Upper lobe of right lung (tissue), 1 donor: ENCODE measurements around the gene FUBP3. TPM values are rescaled to one million over a fixed set of nuclear protein-coding genes. Genes with fewer than 3 reads are reported as not detected.
A peak's percentile ranks its signal among the peaks of the same experiment; 100 is the strongest.
"Not testable (repeated sequence)": the region's sequence is repeated elsewhere in the genome, so short reads cannot be mapped to it uniquely, and the experiment has no call there.

ENCODE experiments used
- ATAC-seq: fragments of 200-7000 bp; cut with Tn5 transposase; one replicate; pipeline ENCODE4 v1.9.1; 2020; ENCODE audit warnings: mild to moderate bottlenecking, moderate library complexity
- DNase-seq: peaks from one replicate; pipeline ENCODE4 v3.0.0-alpha.2; 2020
- H3K27ac ChIP-seq: fragments of 200-600 bp; one replicate; pipeline ENCODE4 v1.8.0; 2022
- H3K27me3 ChIP-seq: fragments of 200-600 bp; one replicate; pipeline ENCODE4 v1.8.0; 2022; ENCODE audit warnings: mild to moderate bottlenecking
- H3K36me3 ChIP-seq: fragments of 200-600 bp; one replicate; pipeline ENCODE4 v1.8.0; 2022
- H3K4me1 ChIP-seq: fragments of 200-600 bp; one replicate; pipeline ENCODE4 v1.8.0; 2022
- H3K4me3 ChIP-seq: fragments of 200-600 bp; one replicate; pipeline ENCODE4 v1.8.0; 2022; ENCODE audit warnings: mild to moderate bottlenecking
- H3K9me3 ChIP-seq: fragments of 200-600 bp; one replicate; pipeline ENCODE4 v1.8.0; 2022
- intact Hi-C: fragments of 100-400 bp; cut with DNase I; formaldehyde crosslinking; loops from one replicate; pipeline ENCODE4 v1.11.0; 2022
- total RNA-seq: library from RNA; stranded (reverse); fragmentation: NEBNext Ultra II Directional; extraction: Animal tissue kit (Norgen Biotek cat#: 25700); gene quantifications from one replicate; pipeline ENCODE4 v1.2.1, GENCODE V29; 2021
- TF ChIP-seq, protein P1 (sequence below): fragments of 200-600 bp; IDR thresholded peaks from one replicate; pipeline ENCODE4 v1.8.0; 2022; ENCODE audit warnings: antibody characterized with exemption
- donor health status: DM: no; HTN: yes; CAD: no; lungs with severe emphysema.

The FUBP3 gene
- total RNA-seq, 1 donor from 2014 or later = 39.7 TPM

DNA sequence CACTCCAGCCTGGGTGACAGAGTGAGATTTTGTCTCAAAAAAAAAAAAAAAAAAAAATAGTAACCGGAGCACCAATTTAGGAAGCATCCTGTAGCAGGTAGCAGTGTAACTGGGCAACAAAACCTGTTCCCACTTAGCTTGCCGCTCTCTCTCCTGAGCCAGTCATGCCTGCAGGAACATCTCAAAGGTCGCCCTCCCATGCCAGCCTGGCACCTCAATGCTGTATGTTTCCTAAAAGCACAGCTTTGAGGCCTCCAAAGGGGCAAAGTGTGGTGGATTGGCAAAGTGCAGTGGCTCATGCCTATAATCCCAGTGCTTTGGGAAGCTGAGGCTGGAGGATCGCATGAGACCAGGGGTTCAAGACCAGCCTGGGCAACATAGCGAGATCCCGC lies 22.3 kb upstream of the FUBP3 start:
- Histone ChIP-seq H3K36me3 (no peaks in the 10 kb centered on the region), H3K4me1 (no peaks in the 10 kb centered on the region), H3K9me3 (no peaks in the 10 kb centered on the region), H3K27me3 (peaks cover 7% of the 10 kb centered on the region), H3K4me3 (no peak overlapping the region), H3K27ac (no peak overlapping the region)
- intact Hi-C loops = no loop called here
- ATAC-seq = no peak
- DNase-seq = no peak
- TF ChIP-seq, protein P1, sequence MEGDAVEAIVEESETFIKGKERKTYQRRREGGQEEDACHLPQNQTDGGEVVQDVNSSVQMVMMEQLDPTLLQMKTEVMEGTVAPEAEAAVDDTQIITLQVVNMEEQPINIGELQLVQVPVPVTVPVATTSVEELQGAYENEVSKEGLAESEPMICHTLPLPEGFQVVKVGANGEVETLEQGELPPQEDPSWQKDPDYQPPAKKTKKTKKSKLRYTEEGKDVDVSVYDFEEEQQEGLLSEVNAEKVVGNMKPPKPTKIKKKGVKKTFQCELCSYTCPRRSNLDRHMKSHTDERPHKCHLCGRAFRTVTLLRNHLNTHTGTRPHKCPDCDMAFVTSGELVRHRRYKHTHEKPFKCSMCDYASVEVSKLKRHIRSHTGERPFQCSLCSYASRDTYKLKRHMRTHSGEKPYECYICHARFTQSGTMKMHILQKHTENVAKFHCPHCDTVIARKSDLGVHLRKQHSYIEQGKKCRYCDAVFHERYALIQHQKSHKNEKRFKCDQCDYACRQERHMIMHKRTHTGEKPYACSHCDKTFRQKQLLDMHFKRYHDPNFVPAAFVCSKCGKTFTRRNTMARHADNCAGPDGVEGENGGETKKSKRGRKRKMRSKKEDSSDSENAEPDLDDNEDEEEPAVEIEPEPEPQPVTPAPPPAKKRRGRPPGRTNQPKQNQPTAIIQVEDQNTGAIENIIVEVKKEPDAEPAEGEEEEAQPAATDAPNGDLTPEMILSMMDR = no peak

DNA sequence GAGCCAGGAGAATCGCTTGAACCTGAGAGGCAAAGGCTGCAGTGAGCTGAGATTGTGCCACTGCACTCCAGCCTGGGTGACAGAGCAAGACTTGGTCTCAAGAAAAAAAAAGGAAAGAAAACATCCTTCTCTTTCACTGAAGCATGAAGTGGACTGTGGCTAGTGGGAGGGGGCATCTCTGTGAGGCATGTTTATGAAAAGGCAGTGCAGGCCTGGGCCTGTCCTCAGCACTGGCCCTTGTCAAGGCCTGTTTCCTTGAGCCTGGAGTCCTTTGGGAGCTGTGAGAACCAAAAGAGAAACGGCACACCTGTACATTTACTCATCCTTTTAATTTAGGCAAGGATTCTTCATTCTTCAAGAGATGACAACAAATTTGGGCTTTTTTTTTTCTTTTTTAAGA lies 18.3 kb upstream of the FUBP3 start:
- TF ChIP-seq, protein P1 = no peak
- intact Hi-C loops = no loop called here
- H3K27ac ChIP-seq = no peak overlapping the region
- H3K27me3 ChIP-seq = peaks cover 2% of the 10 kb centered on the region
- ATAC-seq (no peak), DNase-seq (peak; percentile 11)
- no peak overlapping the region for H3K4me3 ChIP-seq
- no peaks in the 10 kb centered on the region for H3K36me3 ChIP-seq
- no peaks in the 10 kb centered on the region for H3K4me1 ChIP-seq
- H3K9me3 ChIP-seq = no peaks in the 10 kb centered on the region

DNA sequence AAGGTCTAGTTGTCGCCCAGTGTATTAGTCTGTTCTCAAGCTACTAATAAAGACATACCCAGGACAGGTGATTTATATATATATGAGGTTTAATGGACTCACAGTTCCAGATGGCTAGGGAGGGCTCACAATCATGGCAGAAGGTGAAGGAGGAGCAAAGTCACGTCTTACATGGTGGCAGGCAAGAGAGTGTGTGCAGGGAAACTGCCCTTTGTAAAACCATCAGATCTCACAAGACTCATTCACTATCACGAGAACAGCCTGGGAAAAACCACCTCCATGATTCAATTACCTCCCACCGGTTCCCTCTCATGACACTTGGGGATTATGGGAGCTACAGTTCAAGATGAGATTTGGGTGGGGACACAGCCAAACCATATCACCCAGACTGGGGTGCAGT lies 16.9 kb upstream of the FUBP3 start:
- H3K4me1 ChIP-seq, ATAC-seq, H3K27me3 ChIP-seq, H3K9me3 ChIP-seq, H3K4me3 ChIP-seq, intact Hi-C loops, H3K27ac ChIP-seq, H3K36me3 ChIP-seq: not testable (repeated sequence)
- peak; percentile 0 for DNase-seq

DNA sequence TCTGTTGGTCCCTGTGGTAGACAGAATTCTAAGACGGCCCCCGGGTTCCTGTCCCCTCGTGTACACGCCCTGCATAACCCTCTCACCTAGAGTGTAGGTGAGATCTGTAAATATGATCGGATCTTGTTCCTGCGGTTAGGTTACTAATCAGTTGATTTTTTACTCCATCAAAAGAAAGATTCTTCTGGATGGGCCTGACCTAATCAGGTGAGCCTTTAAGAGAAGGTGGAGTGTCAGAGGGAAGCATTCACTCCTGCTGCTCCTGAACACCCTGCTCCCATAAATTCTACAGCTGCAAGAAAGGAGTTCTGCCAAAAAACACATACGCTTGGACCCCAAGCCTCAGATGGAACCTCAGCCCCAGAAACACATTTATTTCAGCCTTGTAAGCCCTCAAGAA lies 15.6 kb upstream of the FUBP3 start:
- intact Hi-C loops = no loop called here
- no peaks in the 10 kb centered on the region for H3K4me1 ChIP-seq
- H3K4me3 ChIP-seq = no peak overlapping the region
- H3K27ac ChIP-seq = no peak overlapping the region
- H3K27me3 ChIP-seq = no peaks in the 10 kb centered on the region
- TF ChIP-seq, protein P1 = no peak
- no peaks in the 10 kb centered on the region for H3K36me3 ChIP-seq
- peak; percentile 11 for DNase-seq
- no peak for ATAC-seq
- H3K9me3 ChIP-seq = no peaks in the 10 kb centered on the region

DNA sequence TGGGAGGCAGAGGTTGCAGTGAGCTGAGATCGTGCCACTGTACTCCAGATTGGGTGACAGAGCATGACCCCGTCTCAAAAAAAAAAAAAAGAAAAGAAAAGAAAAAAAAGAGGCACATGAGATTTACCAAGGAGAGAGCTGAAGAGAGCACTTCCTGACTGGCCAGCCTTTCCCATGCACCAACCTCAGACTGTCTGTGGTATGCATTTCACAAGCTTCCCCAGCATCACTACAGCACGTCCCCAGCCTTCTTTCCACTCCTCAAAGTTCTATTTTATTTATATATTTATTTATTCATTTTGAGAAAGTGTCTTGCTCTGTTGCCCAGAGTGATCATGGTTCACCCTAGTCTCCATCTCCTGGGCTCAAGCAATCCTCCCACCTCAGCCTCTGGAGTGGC lies 13.6 kb upstream of the FUBP3 start:
- Histone ChIP-seq H3K27me3 (no peaks in the 10 kb centered on the region), H3K36me3 (no peaks in the 10 kb centered on the region), H3K27ac (no peak overlapping the region), H3K4me1 (no peaks in the 10 kb centered on the region), H3K9me3 (no peaks in the 10 kb centered on the region), H3K4me3 (no peak overlapping the region)
- intact Hi-C loops = no loop called here
- TF ChIP-seq, protein P1 = no peak
- DNase-seq (no peak), ATAC-seq (no peak)

DNA sequence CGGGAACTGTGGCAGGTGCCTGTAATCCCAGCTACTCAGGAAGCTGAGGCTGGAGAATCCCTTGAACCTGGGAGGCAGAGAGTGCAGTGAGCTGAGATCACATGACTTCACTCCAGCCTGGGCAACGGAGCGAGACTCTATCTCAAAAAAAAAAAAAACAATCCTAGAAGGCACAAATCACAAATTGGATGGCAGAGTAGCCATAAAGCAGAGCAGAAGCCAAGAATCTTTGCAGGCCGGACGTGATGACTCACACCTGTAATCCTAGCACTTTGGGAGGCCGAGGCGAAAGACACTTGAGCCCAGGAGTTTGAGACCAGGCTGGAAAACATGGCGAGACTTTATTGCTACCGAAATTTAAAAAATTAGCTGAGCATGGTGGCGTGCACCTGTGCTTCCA lies 9.2 kb upstream of the FUBP3 start:
- Histone ChIP-seq H3K36me3 (no peaks in the 10 kb centered on the region), H3K27ac (no peak overlapping the region), H3K9me3 (no peaks in the 10 kb centered on the region), H3K4me1 (no peaks in the 10 kb centered on the region), H3K4me3 (no peak overlapping the region), H3K27me3 (no peaks in the 10 kb centered on the region)
- TF ChIP-seq, protein P1 = no peak
- intact Hi-C loops = no loop called here
- no peak for ATAC-seq
- DNase-seq = no peak
